Smooth muscle cell of the brain vasculature (primary cell): ENCODE data around the gene SLC46A1.

Experiments used
- DNase-seq: peaks from one replicate; pipeline ENCODE4 v3.0.0-alpha.2; 2012; ENCODE audit warnings: low read depth, low spot score

Gene SLC46A1

DNA sequence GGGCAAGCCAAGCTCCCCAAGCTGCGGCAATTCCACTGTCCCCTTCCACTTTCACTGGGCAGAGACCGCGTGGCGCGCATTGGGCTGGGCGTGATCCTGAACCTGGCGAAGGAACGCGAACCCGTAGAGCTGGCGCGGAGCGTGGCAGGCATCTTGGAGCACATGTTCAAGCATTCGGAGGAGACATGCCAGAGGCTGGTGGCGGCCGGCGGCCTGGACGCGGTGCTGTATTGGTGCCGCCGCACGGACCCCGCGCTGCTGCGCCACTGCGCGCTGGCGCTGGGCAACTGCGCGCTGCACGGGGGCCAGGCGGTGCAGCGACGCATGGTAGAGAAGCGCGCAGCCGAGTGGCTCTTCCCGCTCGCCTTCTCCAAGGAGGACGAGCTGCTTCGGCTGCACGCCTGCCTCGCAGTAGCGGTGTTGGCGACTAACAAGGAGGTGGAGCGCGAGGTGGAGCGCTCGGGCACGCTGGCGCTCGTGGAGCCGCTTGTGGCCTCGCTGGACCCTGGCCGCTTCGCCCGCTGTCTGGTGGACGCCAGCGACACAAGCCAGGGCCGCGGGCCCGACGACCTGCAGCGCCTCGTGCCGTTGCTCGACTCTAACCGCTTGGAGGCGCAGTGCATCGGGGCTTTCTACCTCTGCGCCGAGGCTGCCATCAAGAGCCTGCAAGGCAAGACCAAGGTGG lies 24.7 kb downstream of the SLC46A1 start:
- no peak for DNase-seq

DNA sequence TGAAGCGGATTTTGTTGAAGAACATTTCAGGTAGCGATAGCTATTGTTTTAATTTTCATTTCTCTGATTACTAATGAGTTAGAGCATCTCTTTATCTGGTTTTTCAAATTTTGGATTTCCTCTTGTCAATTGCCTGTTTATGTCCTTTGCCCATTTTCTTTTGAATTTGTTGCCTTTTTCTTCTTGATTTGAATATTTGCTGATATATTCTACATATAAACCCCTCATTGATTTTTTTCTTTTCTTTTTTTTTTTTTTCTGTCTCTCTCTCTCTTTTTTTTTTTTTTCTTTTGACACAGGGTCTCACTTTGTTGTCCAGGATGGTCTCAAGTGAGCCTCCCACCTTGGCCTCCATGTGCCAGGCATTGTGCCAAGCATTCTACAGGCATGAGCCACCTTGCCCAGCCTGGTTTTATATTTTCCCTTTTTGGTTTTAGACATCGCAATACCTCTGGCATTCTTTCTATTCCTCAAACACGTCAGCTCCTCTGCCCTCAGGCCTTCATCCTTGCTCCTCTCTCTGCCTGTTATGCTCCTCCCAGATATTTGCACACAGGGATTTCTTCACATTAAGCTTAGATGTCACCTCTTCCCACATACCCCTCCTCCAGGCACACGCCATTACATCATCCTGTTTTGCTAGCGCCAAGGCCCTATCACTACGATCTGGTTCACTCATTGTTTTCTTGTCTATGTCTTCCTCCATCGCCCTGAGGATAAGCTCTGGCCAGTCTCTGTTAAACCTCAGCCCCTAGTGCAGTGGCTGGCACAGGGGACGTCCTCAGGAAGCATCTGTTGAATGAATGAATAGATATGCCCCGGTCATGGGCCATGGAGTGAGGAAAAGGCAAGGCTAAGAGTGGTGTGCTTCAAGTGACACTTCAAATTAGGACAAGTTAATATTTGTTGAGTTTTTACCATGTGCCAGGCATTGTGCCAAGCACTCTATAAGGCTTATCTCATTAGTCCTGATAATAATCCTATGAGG lies 25.9 kb downstream of the SLC46A1 start:
- DNase-seq, result no peak

DNA sequence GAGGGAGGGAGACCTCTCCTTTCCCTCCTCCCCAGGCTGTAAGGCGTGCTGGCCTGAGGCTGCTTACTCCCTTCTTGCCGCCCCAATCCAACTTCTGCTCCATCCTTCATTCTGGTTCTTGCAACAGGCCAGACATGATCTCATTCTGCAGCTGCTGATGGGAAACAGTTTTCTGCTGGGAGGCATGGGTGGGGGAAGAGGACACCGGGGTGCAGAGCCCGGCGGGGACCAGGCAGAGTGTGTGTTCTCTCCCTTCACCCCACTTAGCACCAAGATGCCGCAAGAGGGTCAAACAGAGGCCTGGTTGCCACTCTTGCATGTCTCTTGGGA lies 33.1 kb downstream of the SLC46A1 start:
- DNase-seq, result no peak

DNA sequence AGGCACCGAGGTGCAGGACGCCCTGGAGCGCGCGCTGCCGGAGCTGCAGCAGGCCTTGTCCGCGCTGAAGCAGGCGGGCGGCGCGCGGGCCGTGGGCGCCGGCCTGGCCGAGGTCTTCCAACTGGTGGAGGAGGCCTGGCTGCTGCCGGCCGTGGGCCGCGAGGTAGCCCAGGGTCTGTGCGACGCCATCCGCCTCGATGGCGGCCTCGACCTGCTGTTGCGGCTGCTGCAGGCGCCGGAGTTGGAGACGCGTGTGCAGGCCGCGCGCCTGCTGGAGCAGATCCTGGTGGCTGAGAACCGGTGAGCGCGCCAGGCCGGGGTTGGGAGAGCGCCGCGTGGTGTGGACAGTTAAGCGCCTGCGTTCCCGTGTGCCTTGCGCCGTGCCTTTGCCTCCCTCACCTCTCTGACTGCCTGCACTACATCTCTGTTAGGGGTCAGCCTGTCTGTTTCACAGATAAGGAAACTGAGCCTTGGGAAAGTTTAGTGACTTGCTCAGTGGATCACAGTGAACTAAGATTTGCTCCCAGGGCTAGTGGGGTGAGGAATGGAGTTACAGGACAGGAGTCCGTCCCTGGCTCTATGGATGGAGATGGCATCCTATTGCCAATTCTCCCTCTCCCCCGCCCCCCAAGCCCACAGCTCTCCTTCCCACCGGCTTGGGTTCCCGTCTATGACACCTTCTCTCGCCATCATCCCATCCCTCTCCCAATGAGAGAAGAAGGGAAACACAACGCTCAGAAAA lies 33.6 kb downstream of the SLC46A1 start:
- no peak for DNase-seq

DNA sequence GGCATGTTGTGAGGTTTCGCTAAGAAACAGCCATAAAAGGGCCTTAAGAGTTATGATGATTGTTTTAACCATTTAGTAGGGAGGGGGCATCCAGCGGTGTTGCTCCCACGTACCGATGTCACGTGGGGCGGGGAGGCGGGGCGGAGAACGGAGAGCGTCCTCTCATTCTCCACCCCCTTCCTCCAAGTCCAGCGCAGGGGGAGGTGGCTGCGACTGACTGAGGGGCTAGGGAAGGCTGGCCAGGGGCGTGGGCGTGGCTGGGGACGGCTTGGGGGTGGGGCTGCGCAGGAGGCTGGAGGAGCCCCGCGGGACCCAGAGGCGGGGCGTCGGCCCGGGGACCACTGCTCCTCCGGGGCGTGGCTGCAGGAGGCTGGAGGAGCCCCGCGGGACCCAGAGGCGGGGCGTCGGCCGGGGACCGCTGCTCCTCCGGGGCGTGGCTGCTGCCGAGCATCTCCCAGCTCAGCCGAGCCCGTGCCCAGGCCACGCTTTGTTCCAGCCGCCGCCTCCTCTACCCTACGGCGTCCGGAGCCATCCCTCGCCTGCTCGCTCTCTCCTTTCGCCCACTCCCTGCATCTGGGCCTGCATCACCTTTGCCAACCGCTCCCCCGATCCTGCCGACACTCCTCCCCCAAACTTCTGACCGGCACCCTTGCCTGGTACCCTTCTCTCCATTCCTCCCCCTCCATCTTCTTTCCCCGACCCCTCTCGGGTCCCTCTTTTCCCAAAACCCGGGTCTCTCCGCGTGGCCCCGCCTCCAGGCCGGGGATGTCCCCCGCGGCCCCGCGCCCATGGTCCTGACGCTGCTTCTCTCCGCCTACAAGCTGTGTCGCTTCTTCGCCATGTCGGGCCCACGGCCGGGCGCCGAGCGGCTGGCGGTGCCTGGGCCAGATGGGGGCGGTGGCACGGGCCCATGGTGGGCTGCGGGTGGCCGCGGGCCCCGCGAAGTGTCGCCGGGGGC lies 34.5 kb downstream of the SLC46A1 start, which contains the start of gene SARM1:
SARM1 (plus strand) TSS at position 450 of the 958 bp plus-strand sequence; CDS start at position 789, 339 bp downstream.
- DNase-seq, result peak; percentile 65

DNA sequence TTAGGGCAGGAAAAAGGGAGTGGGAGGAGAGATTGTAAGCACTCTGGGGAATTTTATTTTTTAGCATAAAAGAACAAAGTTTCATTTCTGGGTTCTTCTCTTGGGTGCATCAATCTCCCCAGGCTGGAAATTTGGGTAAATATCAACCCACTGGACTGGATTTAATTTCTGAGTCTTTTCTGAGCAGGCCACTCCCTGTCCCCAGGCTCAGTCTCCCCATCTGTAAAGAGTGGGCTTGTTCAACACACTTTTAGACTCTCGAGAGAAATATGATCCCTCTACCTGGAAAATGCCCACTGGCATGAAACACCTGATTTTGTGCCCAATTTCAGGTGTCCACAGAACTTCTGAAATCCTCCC lies 35.3 kb downstream of the SLC46A1 start:
- DNase-seq, result no peak

DNA sequence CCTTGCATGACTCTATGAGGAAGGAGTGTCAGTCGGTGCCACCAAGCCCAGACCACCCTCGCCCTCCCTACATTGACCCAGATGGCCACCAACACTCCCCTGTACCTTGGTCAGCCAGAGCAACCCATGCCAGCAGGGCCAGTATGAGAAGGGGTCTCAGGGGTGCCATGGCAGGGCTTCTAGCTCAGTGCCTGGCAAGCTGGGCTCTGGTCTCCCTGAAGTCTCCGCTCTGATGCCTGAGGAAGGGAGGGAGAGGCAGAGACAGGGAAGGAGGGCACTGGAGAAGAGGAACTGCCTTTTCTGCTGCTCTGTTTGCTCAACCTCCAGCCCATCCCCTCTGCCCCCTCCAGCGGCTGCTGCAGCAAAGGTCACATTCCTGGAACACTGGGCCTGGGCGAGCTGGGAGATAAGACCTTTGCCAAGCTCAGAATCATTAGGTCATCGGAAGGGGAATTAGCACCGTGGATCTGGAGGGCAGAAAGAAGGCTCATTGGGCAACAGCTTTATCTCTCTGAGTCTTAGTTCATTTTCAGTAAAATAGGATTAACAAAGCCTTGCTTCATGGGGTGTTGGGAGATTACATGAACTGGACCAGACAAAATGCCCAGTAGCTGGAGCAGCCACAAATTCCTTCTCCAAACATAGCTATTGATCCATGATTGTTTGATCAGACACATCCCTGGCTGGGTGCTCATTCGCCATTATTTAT lies 35.8 kb downstream of the SLC46A1 start, which contains the start of gene VTN:
VTN (minus strand) TSS at position 273 of the 709 bp plus-strand sequence; CDS start at position 169, 104 bp downstream.
- DNase-seq, result no peak

DNA sequence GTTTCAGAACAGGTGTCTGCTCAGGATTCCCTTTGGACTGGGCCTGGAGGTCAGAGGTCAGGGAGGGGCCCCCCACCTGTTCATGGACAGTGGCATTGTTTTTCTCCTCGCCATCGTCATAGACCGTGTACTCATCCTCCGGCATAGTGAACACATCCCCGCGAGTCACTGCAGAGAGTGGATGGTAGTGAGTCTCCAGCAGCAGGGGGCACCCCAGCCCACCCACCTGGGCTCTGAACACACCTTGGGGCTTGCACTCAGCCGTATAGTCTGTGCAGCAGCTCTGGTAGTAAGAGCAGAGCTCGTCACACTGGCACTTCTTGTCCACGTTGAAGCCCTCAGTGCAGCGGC lies 36.4 kb downstream of the SLC46A1 start:
- no peak for DNase-seq

DNA sequence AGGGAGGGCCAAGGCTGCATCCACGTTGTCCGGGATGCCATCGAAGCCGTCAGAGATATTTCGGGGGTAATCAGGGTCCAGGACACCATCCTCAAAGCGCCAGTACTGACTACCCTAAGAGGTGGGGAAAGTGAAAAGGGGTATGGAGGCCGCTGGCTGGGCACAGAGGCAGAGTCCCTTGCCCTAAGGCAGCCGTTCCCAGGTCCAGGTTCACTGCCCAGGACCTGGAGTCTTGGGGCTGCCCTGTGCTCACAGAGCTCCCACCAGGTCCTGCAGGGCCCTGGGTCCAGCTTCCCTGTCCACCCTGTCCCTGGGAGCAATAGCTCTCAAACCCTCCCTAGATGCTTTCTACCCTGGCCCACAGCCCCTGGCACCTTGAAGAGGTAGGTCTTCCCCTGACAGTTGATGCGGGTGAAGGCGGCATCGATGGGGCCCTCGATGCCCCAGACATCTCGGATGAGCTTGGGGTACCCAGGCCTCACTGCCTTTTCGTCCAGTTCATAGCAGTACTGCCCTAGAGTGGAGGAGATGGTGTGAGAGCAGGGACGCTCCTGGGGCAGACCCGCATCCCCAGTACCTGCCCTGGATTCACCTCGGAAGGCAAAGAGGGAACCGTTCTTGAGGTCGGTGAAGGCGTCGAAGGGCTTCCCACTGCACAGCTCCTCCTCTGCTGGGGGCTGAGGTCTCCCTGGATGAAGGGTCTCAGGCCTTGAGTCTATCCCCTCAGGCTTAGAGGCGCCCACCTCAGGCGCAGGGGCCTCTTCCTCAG lies 36.9 kb downstream of the SLC46A1 start:
- no peak for DNase-seq

DNA sequence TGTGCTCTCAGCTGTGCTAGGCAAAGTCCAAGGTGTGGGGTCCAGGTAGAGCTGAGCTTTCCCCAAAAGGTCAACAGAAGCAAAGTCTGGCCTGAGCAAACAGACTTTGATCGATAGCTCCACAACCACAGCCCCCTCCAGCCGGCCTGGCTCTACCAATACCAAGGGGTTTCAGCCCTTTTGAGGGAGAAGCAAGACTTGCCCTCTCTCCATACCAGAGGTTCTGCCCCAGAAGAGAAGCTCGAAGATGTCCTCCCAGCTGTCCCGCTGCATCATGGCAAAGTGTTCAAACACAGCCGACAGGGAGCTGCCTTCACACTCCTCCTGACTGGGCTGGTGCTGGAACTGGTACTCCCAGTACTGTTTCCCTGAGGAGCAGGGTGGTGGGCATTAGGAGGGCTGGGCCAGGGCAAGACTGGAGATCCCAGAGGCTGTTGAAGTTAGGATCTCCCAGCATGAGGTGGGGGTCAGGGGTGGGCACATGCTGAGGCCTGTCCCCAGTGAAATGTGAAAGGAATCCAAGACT lies 37.6 kb downstream of the SLC46A1 start:
- no peak for DNase-seq

DNA sequence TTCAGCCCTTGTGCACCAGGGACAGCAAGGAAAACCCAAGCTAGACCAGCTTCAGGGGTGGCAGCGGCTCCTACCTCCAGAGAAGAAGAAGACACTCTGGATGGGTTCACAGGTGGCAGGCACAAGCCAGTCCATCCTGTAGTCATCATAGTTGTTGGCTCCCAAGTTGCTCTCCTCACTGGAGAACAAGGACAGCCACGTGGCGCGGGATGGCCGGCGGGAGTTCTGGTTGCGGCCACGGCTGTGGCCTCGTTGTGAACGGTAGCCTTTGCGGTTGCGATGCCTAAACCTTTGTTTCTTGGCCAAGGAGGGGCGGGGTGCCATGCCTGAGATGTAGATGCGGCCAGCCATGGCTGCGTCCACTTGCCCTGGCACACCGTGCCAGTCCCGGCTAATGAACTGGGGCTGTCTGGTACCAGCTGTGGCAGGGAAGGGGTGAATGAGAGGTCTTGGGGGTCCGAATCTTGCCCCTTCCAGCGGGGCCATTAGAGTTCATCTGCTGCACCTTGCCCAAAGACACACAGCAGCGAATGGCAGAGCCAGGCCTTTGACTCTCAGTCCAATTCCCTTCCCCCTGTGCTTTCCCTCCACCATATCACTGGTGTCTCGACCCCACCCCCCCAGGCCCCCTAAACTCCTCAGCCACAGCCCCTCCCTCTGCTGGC lies 38.2 kb downstream of the SLC46A1 start:
- no peak for DNase-seq

DNA sequence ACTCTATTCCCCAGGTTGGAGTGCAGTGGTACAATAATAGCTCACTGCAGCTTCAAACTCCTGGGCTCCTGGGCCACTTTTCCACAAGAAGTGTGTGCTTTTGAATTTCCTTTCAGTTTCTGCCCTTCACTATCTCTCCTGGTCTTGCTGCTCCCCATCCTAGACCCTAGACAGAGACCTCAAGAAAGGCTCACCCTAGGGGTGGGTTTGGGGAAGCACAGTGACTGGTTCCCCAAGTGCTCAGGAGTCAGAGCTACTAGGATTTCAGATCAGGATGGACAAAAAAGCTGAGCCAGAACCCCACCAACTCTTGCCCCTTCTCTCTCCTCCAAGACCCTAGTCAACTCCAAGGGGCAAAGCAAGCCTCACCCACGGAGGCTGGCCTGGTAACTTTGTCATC lies 39.4 kb downstream of the SLC46A1 start:
- DNase-seq, result no peak

DNA sequence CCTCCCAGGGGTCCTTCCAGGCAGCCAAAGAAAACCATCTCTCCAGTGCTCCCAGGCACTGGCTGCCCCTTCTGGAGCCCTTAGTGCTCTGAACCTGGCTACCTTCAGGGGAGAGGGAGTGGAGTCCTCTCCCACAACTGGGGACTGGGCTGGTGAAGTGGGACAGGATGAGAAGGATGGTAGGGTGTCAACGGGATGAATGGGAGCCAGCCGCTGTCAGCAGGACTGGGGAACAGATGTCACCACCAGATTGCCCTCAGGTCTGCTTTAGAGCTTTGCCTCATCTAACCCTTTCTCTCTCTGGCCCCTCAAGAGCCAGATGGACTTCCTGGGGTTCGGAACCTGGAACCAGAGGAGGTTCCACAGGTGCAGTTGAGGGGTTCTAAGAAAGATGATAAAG lies 40.5 kb downstream of the SLC46A1 start:
- no peak for DNase-seq

DNA sequence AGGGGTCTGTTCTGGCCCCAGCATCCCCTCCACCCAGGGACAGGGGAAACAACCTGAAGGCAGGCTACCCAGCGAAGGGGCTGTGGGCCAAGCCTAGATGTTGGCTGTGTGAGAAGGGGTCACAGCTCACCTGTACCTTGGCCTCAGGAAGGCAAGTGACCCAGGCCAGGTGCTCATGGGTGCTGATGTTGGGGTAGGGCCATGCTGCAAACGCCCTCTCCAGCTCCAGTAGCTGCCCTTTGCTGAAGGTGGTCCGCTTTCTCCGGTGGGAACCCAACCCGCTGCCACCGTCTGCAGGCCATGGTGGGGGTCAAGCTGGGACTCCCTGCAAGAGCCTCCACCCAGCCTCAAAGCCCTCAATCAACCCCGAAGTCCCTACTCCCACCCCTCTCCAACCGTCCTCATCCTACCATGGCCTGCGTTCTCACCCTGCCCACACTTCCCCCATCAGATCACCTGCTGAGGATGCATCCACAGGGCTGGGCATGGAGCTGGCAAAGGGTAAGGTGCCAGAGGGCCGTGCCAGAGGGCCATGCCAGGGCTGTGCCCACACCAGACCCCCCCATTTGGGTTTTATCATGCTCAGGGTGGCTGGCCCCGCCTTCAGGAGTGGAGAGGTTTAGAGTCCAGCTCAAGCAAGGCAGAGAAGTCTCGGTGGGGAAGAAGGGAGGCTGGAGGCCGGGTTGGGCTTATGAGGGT lies 41.2 kb downstream of the SLC46A1 start, which contains the start of gene SEBOX:
SEBOX (minus strand) TSS at position 535 of the 699 bp plus-strand sequence; CDS start at position 487, 48 bp downstream.
- DNase-seq, result no peak

DNA sequence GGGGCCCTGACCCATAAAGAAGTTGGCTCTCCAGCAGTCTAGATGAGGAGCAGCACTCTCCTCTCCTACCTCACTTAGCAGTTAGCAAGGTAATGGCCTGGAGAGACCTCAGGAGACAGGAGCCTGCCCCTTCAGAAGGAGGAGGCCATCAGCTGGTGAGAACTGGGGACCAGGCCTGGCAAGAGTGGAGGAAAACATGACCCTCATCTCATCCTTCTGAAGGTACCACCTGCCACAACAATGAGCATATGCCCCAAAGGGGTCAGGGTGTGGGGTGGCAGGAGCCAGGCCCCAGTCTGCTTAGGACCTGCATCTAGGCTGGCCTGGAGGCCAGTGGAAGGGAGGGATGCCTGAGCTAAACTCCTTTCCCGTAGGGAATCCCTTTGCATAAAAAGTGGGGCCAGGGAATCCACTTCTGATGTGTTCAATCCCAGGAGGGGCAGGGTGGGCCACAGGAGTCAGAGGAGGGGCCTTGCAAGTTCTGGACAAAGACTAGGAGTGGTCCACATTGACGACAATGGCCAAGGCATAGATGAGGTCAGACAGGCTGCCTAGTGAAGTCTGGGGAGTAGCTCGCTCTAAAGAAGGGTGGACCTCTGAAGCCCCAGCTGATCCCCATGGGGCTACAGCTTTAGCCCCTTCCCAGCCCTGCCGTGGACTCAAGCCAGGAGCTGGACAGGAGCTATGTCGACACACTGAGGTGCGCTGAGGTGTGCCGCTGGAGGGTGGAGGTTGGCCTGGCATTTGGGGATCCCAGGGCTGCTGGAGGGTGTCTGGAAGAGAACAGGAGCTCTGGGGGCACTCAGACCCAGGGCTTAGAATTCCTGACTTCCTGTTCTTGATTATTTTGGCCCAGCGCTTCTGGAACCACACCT lies 42.0 kb downstream of the SLC46A1 start:
- no peak for DNase-seq

DNA sequence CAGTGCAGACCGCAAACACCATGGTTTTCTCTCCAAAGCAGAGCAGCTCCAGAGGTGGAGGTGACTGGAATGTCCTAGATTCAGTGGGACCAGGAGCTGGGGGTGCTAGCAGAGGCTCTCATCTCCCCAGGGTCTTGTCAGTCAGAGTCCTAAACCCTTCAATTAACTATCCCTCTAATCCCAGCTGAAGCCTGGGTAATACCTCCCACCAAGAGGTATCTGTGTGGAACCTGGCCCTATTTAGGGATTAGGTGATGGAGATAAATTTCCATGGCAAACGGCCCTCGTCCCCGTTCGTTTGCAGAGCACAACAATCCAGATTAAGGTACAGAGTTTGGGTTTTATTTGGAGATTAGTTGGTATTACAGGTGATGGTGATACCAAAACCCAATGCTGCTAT lies 42.8 kb downstream of the SLC46A1 start:
- no peak for DNase-seq

DNA sequence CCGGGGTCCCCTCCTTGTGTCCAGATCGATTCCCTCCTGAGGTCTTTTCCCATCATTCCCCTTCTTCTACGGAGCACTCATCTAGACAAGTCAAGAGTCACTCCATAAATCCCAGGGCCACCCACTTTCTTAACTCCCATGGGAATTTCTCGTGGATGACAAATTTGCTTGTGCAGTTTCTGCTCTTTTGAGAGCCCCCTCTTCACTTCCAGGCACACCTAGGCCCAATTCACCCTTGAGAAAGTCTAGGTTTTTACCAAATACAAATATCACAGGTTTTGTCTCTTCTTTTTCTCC lies 48.2 kb downstream of the SLC46A1 start:
- DNase-seq, result no peak
